HG03025 (cell line): ENCODE data around the gene EPHA1.
"Not testable (repeated sequence)": the region's sequence is repeated elsewhere in the genome, so short reads cannot be mapped to it uniquely, and the experiment has no call there.

Experiments
- ATAC-seq: cut with Tn5 transposase; IDR thresholded peaks from one replicate; pipeline ENCODE4 v1.9.1; 2021; ENCODE audit warnings: mild to moderate bottlenecking, moderate library complexity; ENCODE audit not compliant: unreplicated experiment, low FRiP score

Gene EPHA1

DNA sequence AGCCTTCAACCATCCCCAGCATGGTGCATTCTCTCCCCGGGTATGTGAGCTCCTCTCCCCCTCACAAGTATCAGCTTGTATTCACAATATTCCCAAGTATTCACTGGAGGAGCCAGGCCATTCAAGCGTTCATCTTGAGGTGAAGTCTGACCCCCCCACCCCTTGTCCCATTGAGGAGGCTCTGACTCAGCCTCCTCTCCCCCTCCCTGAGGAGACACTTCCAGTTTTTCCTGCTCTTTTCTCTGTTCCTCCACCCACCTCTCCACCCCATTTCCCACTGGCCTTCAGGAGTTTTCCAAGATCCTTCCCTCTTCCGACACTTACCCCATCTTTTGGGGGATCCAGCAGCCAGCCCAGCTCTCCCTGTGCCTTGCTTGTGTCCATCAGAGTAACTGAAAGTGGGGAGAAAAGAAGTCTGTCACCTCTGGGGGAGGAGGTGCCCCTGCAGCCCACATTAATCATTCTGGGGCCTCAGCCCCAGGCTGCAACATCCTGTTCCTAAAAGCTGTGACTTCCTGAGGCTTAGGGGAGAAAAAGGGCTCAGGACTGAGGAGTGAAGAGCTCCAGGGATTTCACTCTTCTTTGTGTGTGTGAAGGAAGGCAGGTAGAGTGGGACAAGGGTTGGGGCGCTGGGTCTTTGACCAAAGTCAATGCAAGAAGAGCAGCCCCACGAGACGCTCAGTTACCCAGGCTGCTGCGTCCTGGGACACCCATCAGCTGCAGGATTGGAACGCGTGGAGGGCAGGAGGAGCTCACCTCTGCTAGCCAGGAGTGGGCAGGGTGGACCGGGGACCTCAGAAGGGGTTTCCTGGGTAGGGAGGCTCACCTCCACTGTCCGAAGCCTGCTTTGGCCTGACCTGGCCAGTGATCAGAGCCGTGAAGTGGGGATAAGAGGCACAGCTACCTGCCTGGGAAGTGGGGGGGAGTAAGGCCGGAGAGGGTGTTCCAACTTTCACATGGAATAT is 1.1 kb downstream of the EPHA1 start:
- no peak for ATAC-seq

DNA sequence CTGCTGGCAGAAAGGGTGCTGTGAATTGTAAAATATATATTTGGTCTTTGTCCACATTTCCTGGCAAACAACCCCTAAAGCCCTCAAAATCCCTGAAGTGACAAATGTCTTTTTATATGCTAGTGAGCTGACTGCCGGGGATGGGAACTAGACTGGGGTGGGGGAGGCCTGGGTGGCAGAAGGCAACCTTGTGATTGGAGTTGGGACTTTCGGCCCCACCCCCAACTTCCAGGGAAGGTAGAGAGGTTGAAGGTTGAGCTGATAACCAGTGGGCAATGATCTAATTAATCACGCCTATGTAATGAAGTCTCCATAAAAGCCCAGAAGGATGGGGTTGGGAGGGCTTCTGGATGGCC is 2.7 kb downstream of the EPHA1 start:
- no peak for ATAC-seq

- ATAC-seq, result no peak
Measured at GRCh38 chr7:143405173-143406001, 3.3 kb downstream of the EPHA1 start.

- ATAC-seq, result not testable (repeated sequence)
Measured at GRCh38 chr7:143402233-143402632, 6.4 kb downstream of the EPHA1 start.

DNA sequence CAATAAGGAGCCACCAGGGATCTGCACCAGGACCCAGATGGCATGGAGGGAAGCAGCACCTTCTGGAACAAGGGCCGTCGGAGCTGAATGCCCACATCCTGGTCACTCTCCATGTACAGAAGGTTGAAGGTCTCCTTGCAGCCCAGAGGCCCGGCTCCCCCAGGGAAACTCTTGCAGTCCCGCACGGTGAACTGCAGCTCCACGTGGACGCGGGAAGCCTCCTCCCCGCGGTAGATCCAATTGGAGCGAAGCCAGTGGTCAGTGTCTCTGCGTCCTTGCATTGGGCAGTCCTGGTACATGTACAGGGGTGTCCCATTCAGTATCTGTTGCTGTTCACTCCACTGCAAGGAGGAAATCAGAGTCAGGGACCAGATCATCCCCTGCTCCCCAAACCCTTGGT is 7.4 kb downstream of the EPHA1 start:
- no peak for ATAC-seq

DNA sequence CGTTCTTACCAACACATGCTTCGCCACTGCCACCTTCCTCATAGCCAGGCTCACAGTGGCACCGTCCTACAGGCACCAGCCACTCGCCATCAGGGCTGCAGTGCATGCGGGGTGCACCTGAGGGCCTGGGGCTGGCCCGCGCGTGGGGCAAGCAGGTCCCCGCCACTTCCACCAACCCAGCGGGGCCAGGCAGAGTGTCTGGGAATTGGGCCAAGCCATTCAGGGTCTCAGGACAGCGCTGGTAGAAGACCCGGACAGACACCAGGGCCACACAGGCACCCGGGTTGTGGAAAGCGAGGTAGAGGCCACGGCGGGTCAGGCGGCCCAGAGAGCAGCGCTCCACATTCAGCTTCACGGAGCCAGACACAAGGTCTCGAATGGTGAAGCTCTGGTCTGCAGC is 9.0 kb downstream of the EPHA1 start:
- ATAC-seq, result no peak

DNA sequence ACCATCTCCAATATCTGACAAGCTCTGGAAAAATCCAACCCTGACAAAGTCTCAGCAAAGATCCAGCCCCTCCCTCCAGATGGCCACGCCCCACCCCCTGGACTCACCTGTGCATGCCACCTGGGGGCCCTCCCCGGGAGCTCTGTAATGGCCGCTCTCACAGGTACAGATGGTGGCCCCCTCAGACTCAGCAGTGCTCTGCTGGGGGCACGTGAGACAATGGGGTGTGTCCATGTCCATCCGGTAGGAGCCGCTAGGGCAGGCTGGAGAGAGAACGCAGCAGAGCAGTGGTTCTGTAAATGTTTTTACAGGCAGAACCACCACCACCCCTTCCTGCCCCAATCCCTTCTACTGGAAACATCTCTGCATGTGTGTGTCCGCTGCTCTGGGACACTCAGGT is 9.5 kb downstream of the EPHA1 start:
- ATAC-seq, result no peak

- ATAC-seq, result no peak
Measured at GRCh38 chr7:143398616-143399015, 10.0 kb downstream of the EPHA1 start.

- ATAC-seq, result no peak
Measured at GRCh38 chr7:143397710-143398530, 10.7 kb downstream of the EPHA1 start.

DNA sequence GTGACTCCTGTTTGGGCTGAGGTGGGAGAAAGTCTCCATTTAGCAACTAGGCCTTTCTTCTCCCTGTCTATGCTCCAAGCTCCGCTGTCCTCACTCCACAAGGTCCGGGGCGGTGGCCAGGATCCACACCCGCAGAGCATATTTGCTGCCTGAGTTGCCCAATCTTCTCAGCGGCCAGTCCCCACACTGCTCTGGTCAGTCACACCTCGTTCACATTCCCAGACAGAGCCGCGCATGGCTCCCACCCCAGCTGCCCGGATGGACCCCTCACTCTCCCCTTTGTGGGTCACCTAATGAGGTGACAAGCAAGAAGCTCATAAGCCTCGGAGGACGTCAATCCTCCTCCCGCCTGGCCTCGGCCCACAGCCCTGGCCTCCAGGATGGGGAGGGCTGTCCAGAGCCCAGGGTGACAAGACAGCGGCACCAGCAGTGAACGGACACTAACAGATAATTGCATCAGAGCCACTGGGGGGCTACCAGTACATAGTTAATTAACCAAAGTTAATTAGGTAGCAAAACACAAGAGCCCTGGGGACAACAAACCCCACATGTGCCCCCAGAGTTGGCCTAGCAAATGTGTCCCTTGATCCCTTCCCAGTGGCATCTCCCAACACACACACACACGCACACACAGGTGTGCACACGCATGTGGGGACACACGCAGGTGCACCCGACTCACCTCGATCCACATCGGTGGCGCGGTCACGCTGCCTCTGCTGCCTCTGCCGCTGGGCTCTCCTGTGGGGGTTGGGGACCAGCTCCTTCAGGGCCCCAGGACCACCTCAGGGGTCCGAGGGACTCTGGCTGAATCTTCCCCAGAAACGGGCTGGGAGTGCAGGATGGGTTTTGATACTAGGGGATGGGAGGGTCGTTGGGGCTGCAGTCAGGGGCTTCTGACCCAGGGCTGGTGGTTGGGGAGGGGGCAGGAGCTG is 11.8 kb downstream of the EPHA1 start:
- ATAC-seq, result no peak

- no peak for ATAC-seq
Measured at GRCh38 chr7:143396182-143396581, 12.5 kb downstream of the EPHA1 start.

DNA sequence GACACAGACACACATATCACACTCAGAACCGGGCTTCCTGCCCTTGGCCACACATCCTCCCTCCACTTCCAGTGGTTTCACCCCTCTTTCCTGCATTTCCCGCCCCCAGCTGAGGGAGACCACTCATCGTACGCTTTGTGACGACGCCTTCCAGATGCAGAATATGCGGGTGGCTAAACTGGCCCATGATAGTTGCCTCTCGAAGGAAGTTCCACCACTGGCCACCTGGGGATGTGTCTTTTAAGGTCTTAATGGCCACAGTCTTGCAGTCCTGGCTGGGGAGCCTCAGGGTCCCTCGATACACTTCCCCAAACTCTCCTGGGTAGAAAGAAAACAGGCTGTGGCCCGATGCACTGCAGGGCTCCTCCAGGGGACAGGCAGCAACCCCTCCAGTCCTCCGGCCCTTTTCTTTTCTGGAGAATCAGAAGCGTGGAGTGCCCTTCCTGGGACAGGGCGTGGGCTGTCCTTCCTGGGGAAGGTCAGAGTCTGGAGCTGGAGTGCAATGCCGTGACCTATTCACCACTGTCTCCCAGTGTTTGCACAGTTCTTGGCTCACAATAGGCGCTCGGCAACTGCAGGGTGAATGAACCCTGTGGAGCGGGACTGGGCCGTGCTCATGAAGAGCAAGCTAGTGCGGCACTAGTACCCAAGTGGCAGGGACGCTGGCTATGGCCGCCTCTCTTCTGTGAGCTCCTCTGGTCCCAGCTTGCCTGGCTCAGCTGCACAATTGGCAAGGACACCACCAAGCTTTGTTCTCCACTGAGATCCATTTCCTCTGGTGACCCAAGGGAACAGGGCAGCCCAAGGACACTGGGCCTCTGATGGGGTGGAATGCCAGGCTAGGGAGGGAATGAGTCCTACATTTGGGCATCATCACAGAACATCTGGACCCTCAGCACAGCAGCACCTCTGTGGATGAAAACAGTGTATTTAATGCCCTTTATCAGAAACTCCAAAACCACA is 13.2 kb downstream of the EPHA1 start:
- ATAC-seq, result no peak

- ATAC-seq, result no peak
Measured at GRCh38 chr7:143394777-143395176, 13.9 kb downstream of the EPHA1 start.

- ATAC-seq, result no peak
Measured at GRCh38 chr7:143394068-143394467, 14.6 kb downstream of the EPHA1 start.

- ATAC-seq, result no peak
Measured at GRCh38 chr7:143393267-143394041, 15.2 kb downstream of the EPHA1 start.

DNA sequence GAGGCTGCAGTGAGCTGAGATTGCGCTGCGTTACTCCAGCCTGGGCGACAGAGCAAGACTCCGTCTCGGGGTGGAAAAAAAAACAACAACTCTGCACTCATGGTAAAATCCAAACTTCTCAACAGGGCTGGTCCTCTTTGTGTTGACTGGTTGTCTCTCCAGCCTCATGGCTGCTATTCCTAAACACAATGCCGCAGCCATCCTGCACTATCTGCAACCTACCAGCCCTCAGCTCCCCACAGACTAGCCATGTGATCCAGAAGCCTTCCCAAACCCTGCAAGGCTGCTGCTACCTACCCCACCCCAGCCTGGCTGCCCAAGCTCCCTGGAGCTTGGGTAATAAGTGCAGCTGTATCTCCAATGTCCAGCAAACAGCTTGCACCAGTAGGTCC is 15.8 kb downstream of the EPHA1 start:
- ATAC-seq, result no peak

DNA sequence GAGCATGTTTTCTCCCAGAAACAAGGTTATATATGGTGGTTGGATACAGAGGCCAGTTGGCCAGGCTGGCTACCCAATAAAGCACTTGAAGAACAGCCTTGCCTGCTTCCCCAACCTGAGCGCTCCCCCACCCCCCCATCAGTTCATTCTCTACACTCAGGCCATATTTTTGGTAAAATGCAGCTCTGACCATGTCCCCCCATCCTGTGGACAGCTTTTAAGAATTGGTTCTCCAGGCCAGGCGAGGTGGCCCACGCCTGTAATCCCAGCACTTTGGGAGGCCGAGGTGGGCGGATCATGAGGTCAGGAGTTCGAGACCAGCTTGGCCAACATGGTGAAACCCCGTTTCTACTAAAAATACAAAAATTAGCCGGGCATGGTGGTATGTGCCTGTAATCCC is 16.2 kb downstream of the EPHA1 start:
- ATAC-seq, result not testable (repeated sequence)
